HepG2 (cell line): ENCODE results near the gene TMEM132D. TPM values are rescaled to one million over a fixed set of nuclear protein-coding genes. Genes with fewer than 3 reads are reported as not detected.

ENCODE experiments used
- ATAC-seq: fragments of 200-7000 bp; cut with Tn5 transposase; 3 replicates; pipeline ENCODE4 v1.9.1; 2020; ENCODE audit warnings: mild to moderate bottlenecking, moderate library complexity
- BruUV-seq: library from RNA; stranded (reverse); fragments of 400-500 nt; replicated peaks from 2 replicates; lab custom pipeline; 2021; lab: Mats Ljungman, UMichigan
- CTCF ChIA-PET: fragments of 300-600 bp; formaldehyde crosslinking; extraction: SDS; loops from one replicate; lab custom pipeline; 2021; ENCODE audit warnings: low total read pairs, inconsistent platforms, low intra/inter-chr PET ratio; lab: Yijun Ruan, JAX
- POLR2A ChIA-PET: fragments of 350-600 bp; sonication (Branson Sonifier 250); formaldehyde crosslinking; loops from one replicate; lab custom pipeline; 2020; ENCODE audit warnings: antibody characterized with exemption, inconsistent platforms; lab: Yijun Ruan, JAX
- DNase-seq: peaks from one replicate; pipeline ENCODE4 v3.0.0-alpha.2; 2015; ENCODE audit warnings: low spot score
- FAIRE-seq: peaks from 3 replicates; lab custom pipeline; 2011; peaks lifted over from hg19 to GRCh38; lab: Jason Lieb, UNC
- H2AFZ ChIP-seq: one replicate; pipeline ENCODE4 v1.6.1; 2011; ENCODE audit warnings: low read length, inconsistent platforms
- H3K27ac ChIP-seq: fragments of 300-600 bp; 3 replicates; pipeline ENCODE4 v1.8.0; 2011; ENCODE audit warnings: mixed run types, mild to moderate bottlenecking, mixed read lengths, low read length, inconsistent platforms; ENCODE audit not compliant: insufficient read depth; ENCODE audit errors: extremely low read length
- H3K27me3 ChIP-seq, 2 experiments: fragments of 200-600 bp in 1 of 2; 2 replicates in 1 of 2; 3 replicates in 1 of 2; pipeline versions ENCODE4 v1.6.0 to v1.8.0; 2011; ENCODE audit warnings: low read length in 2 of 2, mild to moderate bottlenecking in 2 of 2, moderate library complexity in 2 of 2, inconsistent platforms in 1 of 2; ENCODE audit not compliant: insufficient read depth in 2 of 2, control insufficient read depth in 1 of 2
- H3K36me3 ChIP-seq, 2 experiments: fragments of 200-600 bp in 1 of 2; replicated peaks in 1 of 2; 2 replicates in 1 of 2; 3 replicates in 1 of 2; pipeline versions ENCODE4 v1.5.1 to v1.8.0; 2011; ENCODE audit warnings: low read length in 2 of 2, inconsistent platforms in 1 of 2; ENCODE audit not compliant: insufficient read depth in 2 of 2, control insufficient read depth in 1 of 2
- H3K4me1 ChIP-seq: 2 replicates; pipeline ENCODE4 v1.5.1; 2012; ENCODE audit warnings: low read length, inconsistent platforms; ENCODE audit not compliant: insufficient read depth
- H3K4me2 ChIP-seq: 2 replicates; pipeline ENCODE4 v1.6.0; 2011; ENCODE audit warnings: low read depth, low read length, inconsistent platforms
- H3K4me3 ChIP-seq, 3 experiments: fragments of 200-600 bp in 1 of 3; sonication (generic), shearing (Covaris generic) in 1 of 3; replicated peaks in 1 of 3; 2 replicates each; pipeline ENCODE4 v1.5.1; 2011 to 2016; ENCODE audit warnings: low read length in 3 of 3, inconsistent platforms in 2 of 3, low read depth in 2 of 3, mild to moderate bottlenecking in 2 of 3, control low read depth in 1 of 3, mixed read lengths in 1 of 3; ENCODE audit not compliant: insufficient read depth in 1 of 3
- H3K79me2 ChIP-seq: one replicate; pipeline ENCODE4 v1.6.1; 2011; ENCODE audit warnings: low read length, inconsistent platforms; ENCODE audit not compliant: insufficient read depth
- H3K9ac ChIP-seq: 2 replicates; pipeline ENCODE4 v1.6.0; 2011; ENCODE audit warnings: mild to moderate bottlenecking, low read depth, low read length, inconsistent platforms; ENCODE audit not compliant: insufficient read depth
- H3K9me3 ChIP-seq: 2 replicates; pipeline ENCODE4 v1.5.1; 2012; ENCODE audit warnings: mild to moderate bottlenecking, low read length
- H4K20me1 ChIP-seq: 2 replicates; pipeline ENCODE4 v1.6.0; 2011; ENCODE audit warnings: inconsistent platforms, mild to moderate bottlenecking, low read length, moderate library complexity; ENCODE audit not compliant: insufficient read depth
- JDP2 ChIP-seq: sonication (generic); formaldehyde crosslinking; IDR thresholded peaks from 2 replicates; pipeline ENCODE4 v1.8.1; 2022; ENCODE audit warnings: missing genetic modification reagents, borderline replicate concordance
- KLF11 ChIP-seq: IDR thresholded peaks from 2 replicates; pipeline ENCODE4 v1.6.1; 2016; ENCODE audit warnings: missing compliant biosample characterization
- MTF2 ChIP-seq: sonication (generic); formaldehyde crosslinking; IDR thresholded peaks from 2 replicates; pipeline ENCODE4 v1.5.0; 2020; ENCODE audit warnings: missing genetic modification reagents, borderline replicate concordance
- SMARCC2 ChIP-seq: fragments of 450-650 bp; IDR thresholded peaks from 2 replicates; pipeline ENCODE4 v1.6.1; 2017; ENCODE audit warnings: antibody characterized with exemption, mild to moderate bottlenecking
- WGBS: methylation state at CpG from one replicate; pipeline ENCODE4 v1.1.6; 2017; ENCODE audit warnings: low lambda C conversion rate; 5-methylcytosine and 5-hydroxymethylcytosine counted together
- in situ Hi-C: cut with HindIII; loops from 2 replicates; pipeline ENCODE4 v1.10.0; 2017; ENCODE audit warnings: low pct_unique_long_range_greater_than_20kb; ENCODE audit not compliant: extremely low pct_ligation_motif_present
- intact Hi-C: fragments of 100-400 bp; cut with micrococcal nuclease; formaldehyde crosslinking; loops from one replicate; pipeline ENCODE4 v1.10.0; 2022; ENCODE audit not compliant: unreplicated experiment
- polyA plus RNA-seq, 8 experiments: library from polyadenylated mRNA; depleted of rRNA in 3 of 8; stranded (reverse) in 7 of 8; unstranded in 1 of 8; fragments of >200 nt; fragmentation: Illumina TruSeq in 4 of 8; extraction: Trizol in 4 of 8; gene quantifications; 2 replicates each; pipeline versions ENCODE4 v1.2.1 to v1.2.3, GENCODE V29; 2011 to 2016; ENCODE audit warnings: low read depth in 4 of 8, missing spikeins in 1 of 8, mixed read lengths in 1 of 8; ENCODE audit not compliant: insufficient read depth in 1 of 8
- total RNA-seq, 5 experiments: library from RNA; depleted of rRNA; stranded (reverse); fragments of >200 nt; fragmentation: Illumina TruSeq; extraction: Trizol; gene quantifications; 2 replicates each; pipeline ENCODE4 v1.2.3, GENCODE V29; 2016; ENCODE audit warnings: low read depth in 1 of 5
- TF ChIP-seq, protein P1 (sequence below): sonication (generic); formaldehyde crosslinking; IDR thresholded peaks from 2 replicates; pipeline ENCODE4 v1.4.0; 2020; ENCODE audit warnings: mild to moderate bottlenecking, missing genetic modification reagents, borderline replicate concordance

Gene TMEM132D
- total and polyA plus RNA-seq, 2 of the 13 experiments (the other 11 are each of a cell fraction or from before 2014, with no cell fraction given), result not detected

DNA sequence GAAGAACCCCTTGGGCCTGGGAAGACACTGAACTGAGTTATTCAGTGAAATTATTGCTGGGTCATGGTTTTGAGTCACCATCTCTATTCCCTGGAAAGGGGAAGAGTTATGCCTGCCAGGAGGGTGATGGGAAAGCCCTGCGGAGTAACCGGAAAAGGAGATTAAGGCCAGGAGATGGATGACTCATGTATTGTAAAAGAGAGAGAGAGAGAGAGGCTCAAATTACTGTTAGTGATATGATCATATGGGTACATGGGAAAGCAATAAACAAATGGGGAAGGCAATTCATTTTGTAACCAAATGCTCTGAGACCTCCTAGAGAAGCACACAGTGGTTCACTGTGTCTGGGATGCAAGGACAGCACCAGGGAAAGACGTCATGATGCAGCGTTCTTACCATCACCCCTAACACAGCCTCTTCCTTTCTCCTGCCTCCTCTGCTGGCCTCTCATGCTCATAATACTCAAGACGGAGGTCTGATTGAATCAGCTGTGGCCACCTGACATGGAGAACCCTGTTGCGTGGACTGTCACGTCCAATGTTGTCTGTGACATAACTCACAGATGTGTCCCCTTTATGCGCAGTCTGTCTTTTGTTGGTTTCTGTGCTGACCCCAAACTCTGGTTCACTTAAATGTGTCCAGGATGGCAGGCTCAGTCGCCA is 243.7 kb downstream of the TMEM132D start (continued):
- TF ChIP-seq MTF2 (CRISPR knock-in tag), result no peak

DNA sequence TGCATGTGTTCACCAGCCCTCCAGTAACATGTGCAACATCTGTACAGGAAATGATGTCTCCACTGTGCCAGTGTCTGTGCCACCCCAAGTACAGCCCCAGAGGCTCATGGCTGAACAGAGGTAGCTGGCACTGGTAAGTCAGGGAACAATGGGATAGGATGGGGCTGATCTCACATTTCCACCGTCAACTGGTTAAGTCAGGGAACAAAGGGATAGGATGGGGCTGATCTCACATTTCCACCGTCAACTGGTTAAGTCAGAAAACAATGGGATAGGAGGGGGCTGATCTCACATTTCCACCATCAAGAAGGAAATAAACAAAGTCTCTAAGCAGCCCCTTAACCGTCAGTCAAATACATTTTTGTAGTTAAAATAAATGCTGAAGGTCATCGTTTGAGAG is 246.6 kb downstream of the TMEM132D start:
- POLR2A ChIA-PET, result no interaction called here

More for the DNA sequence above, 246.6 kb downstream of the TMEM132D start:
- DNase-seq (no peak), ATAC-seq (no peak), FAIRE-seq (no peak)
- no peak overlapping the region for H3K4me2 ChIP-seq
- BruUV-seq, result no TSS peak
- no peaks in the 10 kb centered on the region for H3K27me3 ChIP-seq
- no peaks in the 10 kb centered on the region for H4K20me1 ChIP-seq
- H3K27ac ChIP-seq, result no peak overlapping the region
- no peaks in the 10 kb centered on the region; the same call in none of the 2 replicates for H3K9me3 ChIP-seq
- TF ChIP-seq KLF11 (CRISPR knock-in tag), result no peak
- TF ChIP-seq, protein P1, sequence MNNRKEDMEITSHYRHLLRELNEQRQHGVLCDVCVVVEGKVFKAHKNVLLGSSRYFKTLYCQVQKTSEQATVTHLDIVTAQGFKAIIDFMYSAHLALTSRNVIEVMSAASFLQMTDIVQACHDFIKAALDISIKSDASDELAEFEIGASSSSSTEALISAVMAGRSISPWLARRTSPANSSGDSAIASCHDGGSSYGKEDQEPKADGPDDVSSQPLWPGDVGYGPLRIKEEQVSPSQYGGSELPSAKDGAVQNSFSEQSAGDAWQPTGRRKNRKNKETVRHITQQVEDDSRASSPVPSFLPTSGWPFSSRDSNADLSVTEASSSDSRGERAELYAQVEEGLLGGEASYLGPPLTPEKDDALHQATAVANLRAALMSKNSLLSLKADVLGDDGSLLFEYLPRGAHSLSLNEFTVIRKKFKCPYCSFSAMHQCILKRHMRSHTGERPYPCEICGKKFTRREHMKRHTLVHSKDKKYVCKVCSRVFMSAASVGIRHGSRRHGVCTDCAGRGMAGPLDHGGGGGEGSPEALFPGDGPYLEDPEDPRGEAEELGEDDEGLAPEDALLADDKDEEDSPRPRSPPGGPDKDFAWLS (CRISPR knock-in tag), result no peak
- TF ChIP-seq JDP2 (CRISPR knock-in tag), result no peak
- no peak for TF ChIP-seq SMARCC2
- CTCF ChIA-PET, result no interaction called here
- no peaks in the 10 kb centered on the region for H3K79me2 ChIP-seq
- no peak overlapping the region for H3K4me3 ChIP-seq
- intact Hi-C loops (no loop called here), in situ Hi-C loops (no loop called here)
- H2AFZ ChIP-seq, result no peak overlapping the region
- no peak overlapping the region for H3K9ac ChIP-seq
- no peaks in the 10 kb centered on the region for H3K36me3 ChIP-seq
- no peaks in the 10 kb centered on the region for H3K4me1 ChIP-seq
- WGBS, result 3% methylated on average over 4 of the region's 4 CpGs
